HG02759 (cell line): Measurements from ENCODE around the gene OR4S2.
A peak's percentile ranks its signal among the peaks of the same experiment; 100 is the strongest.

Experiments
- ATAC-seq: cut with Tn5 transposase; IDR thresholded peaks from one replicate; pipeline ENCODE4 v1.9.1; 2021; ENCODE audit warnings: mild to moderate bottlenecking, moderate library complexity; ENCODE audit not compliant: unreplicated experiment

Gene OR4S2

DNA sequence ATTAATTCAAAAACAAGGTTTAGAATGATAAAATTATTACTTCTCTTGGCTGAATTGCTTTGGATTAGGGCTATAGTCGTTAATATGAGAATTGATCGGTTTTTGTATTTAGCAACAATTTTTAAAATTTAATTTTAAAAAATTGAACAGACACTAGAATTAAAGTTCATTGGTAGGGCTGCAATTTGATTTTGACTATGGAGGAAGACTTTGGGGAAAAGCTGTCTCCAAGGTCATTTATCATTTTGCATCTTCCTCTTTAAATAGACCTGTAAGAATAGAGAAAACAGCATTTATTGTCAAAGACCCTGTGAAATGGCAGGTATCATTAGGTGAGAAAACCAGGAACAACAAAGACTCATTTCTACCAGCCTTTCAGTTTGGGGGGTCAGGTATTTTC is at the start of gene OR4S2:
Gene OR4S2 (plus strand): TSS at position 301 of the 400 bp plus-strand sequence. CDS start 2,577 bp downstream, outside the sequence.
- no peak for ATAC-seq

- no peak for ATAC-seq
Observed at GRCh38 chr11:55607545-55607944, 40.6 kb upstream of the OR4S2 start, which contains the start of gene OR4C11. Gene OR4C11, minus strand, starts transcription at chr11:55607645. Its CDS starts 3,272 bp downstream, at chr11:55604373.

- no peak for ATAC-seq
Observed at GRCh38 chr11:55624531-55624930, 23.6 kb upstream of the OR4S2 start.

DNA sequence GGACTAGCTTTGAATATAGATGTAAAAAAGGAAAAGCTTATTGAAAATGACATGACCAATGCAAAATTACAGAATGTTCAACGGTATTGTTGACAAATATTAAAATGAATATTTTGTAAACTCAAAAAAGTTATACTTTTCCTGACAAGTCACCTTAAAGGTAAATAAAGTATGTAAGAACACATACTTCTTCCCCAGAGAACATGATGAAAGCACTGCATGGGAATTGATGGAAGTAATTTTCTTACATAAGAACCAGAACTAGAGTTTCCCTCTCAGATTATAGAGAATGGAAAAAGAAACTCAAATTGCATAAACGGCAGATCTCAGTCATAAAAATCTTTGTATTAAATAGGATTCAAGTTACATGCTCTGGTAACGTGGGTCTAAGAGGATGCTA is 13.3 kb upstream of the OR4S2 start, which contains the start of gene OR4P4:
Gene OR4P4 (plus strand): TSS at position 301 of the 400 bp plus-strand sequence.
- no peak for ATAC-seq

GRCh38 chr11:55652560-55652959 is 4.4 kb downstream of the OR4S2 start:
- no peak for ATAC-seq

GRCh38 chr11:55655096-55655495 is 7.0 kb downstream of the OR4S2 start:
- no peak for ATAC-seq

GRCh38 chr11:55658031-55658573 is 10.0 kb downstream of the OR4S2 start:
- peak; percentile 94 for ATAC-seq

GRCh38 chr11:55658608-55659007 is 10.5 kb downstream of the OR4S2 start:
- no peak for ATAC-seq

GRCh38 chr11:55661901-55662300 is 13.8 kb downstream of the OR4S2 start, which contains the start of gene OR4C6:
Gene OR4C6, plus strand, starts transcription at chr11:55662201. Its CDS starts 2,966 bp downstream, at chr11:55665167.
- no peak for ATAC-seq

DNA sequence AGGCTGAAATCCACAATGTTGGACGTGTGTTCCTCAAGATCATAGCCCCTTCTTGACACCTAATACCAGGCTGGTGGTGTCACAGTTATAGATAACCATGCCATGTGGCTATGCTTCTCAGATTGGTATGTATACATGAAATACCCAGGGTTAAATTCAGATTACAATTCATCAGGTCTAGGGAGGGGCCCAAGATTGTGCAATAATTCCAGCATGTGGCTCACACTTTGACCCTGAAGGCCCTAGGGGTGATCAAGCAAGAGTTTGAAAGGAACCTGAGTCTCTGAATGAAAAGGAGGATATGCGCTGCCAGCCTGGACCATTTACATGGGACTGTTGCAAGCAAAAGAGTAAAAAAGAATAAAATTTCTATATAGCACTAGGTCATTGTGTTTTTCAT is 21.2 kb downstream of the OR4S2 start:
- ATAC-seq = no peak

DNA sequence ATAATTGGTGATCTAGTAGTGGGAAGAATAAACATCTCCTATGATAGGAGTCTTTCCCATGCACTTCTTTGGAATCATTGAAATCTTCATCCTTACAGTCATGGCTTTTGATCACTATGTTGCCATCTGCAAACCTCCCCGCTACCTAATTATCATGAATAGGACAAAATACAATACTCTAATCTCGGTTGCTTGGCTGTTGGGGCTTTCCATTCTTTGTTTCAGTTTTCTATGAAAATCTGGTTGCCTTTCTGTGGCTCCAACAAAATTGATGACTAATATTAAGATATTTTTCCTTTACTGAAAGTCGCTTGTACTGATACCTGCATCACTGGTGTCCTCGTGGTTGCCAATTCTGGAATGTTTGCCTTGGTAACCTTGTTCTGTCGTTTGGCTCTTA is 25.7 kb downstream of the OR4S2 start:
- no peak for ATAC-seq

- peak; percentile 86 for ATAC-seq
Observed at GRCh38 chr11:55697817-55698216, 49.7 kb downstream of the OR4S2 start.

GRCh38 chr11:55701429-55701828 is 53.3 kb downstream of the OR4S2 start:
- ATAC-seq = no peak
